Activated CD4-positive, alpha-beta T cell treated with anti-CD3 and anti-CD28 coated beads for 24 hours (primary cell): ENCODE results near the gene UNC13C.
"Not testable (repeated sequence)": the region's sequence is repeated elsewhere in the genome, so short reads cannot be mapped to it uniquely, and the experiment has no call there.

Experiments
- DNase-seq, 2 donors: peaks; one replicate each; pipeline ENCODE4 v3.0.0-alpha.2; 2020; ENCODE audit warnings: low read depth in 2 of 2

The UNC13C gene

GRCh38 chr15:54304321-54304720 lies 326.1 kb downstream of the UNC13C start:
- DNase-seq, result no peak

DNA sequence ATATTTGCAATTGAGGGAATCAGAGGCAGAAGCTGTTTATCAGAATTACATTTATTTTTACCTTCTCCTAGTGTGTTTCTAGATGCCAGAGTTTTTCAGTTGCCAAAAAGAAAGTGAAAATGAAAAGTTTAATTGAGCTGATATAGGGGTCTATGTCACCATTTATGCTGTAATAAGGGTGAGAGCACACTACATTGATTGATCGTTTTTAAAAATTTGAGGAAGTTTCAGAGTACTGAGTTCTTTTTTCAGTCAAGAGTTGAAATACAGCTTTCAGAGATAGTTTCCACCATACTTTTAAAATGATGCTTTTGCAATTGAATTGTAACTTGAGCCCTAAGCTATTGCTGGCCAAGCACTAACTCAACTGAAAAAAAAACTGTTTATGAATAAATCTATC lies 326.9 kb downstream of the UNC13C start:
- no peak for DNase-seq

GRCh38 chr15:54307252-54307902 lies 329.1 kb downstream of the UNC13C start:
- no peak for DNase-seq

DNA sequence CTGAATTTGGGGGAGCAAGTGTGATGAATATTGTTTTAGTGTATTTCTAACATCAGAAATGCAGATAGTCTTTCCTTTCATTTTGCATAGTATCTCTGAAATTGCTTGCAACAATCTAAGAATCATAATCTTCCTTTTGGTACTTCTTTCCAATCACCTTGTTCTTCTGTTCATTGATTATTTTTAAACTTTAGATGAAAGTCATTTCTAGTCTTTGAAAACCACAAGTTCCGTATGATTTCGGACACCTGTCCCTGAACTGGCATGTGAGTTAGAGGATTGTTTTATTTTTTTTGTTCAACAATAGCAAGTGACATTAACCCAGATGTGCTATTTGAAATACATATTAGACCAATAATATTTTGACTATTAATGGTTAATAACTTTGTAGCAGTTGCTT lies 329.7 kb downstream of the UNC13C start:
- no peak for DNase-seq

DNA sequence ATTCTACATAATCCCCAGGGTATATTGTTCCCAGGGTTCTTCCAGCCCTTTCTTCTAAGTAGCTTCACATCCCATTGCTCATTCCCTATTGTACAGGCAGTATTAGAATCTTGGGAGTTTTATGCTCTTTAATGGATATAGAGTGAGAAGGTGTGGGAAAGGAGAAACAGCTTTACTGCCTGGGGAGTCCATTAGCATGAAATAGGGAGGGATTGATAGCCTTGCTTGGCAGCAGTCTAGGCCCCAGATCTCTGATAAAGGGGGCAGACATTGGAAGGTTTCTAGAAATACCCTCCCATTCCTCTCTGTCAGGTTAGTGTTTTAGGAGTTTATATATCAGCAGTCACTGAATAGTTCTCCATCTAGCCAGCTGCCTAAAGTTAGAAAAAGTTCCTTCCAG lies 334.3 kb downstream of the UNC13C start:
- no peak for DNase-seq

DNA sequence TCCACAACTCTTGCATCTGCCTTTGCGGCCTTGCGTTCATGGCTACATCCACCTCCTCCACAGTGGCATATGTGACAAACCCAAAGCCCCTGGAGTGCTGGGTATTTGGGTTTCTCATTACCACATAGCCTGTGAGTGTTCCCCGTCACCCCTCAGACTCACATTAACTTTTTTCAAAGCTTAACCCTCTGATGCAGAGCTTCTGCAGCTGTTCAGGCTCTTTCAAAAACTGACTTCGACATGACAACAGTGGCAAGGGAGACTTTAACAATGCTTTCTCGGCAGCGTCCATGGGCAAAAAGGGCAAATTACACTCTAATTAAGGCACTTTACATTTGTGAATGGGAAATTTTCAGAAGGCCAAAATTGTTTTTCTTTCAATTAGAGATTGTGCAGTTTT lies 343.2 kb downstream of the UNC13C start:
- DNase-seq, result no peak

GRCh38 chr15:54322341-54322740 lies 344.1 kb downstream of the UNC13C start:
- DNase-seq, result no peak

DNA sequence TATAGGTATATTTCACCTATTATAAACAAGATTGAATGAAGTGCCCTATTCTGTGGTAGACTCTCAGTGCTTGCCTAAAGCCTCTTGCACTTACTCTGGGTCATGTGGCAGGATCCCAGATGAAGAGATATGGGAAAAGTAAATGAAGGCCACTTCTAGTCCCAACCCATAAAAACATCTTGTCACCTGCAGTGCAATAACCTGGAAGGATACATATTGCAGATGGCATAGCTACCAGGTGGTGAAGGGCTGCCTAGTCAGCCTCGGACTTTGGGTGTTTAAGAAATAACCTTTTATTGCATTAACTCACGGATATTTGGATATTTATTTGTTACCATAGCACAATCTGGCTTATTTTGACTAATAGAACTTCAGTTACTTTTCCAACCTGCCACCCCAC lies 367.1 kb downstream of the UNC13C start:
- no peak for DNase-seq

- no peak for DNase-seq
Measured at GRCh38 chr15:54345827-54346226, 367.6 kb downstream of the UNC13C start.

GRCh38 chr15:54347082-54347827 lies 369.0 kb downstream of the UNC13C start:
- DNase-seq, result no peak

GRCh38 chr15:54353726-54354125 lies 375.5 kb downstream of the UNC13C start:
- DNase-seq, result no peak

DNA sequence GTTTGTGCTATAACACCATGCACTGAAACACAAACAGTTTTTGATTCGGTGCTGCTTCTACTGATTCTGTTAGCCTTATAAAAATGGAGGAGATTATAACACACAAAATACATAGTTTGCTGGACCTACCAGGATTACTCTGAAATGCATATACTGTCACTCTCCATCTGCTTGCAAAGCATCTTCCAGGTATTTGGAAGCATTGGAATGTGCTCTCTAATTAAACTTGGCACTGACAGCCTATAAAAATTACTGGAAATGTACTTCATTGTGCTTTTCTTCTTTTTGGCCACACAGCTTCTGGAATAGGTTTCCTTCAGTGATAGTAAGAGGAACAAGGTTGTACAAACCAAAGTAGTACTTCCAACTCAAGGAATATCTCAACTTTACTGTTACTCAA lies 376.1 kb downstream of the UNC13C start:
- DNase-seq, result no peak

DNA sequence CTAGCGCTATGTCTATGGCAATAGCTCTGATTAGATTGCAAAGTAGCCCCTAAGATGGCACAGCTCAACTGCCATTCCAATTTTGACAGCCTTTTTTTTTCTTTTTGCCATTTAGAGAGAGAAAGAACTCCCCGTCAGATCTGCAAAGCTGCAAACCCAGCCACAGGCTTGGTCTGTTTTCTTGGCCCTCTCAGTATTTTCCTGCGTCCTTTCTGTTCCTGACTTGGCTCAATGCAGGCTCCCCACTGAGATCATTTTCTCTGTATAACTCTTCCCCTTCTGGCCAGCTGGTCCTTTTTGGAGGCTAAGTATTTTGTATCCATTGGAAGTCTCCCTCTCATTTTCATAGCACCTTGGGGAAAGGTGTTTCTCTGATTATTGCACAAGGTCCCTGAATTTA lies 386.7 kb downstream of the UNC13C start:
- no peak for DNase-seq

GRCh38 chr15:54373332-54373731 lies 395.1 kb downstream of the UNC13C start:
- no peak for DNase-seq

DNA sequence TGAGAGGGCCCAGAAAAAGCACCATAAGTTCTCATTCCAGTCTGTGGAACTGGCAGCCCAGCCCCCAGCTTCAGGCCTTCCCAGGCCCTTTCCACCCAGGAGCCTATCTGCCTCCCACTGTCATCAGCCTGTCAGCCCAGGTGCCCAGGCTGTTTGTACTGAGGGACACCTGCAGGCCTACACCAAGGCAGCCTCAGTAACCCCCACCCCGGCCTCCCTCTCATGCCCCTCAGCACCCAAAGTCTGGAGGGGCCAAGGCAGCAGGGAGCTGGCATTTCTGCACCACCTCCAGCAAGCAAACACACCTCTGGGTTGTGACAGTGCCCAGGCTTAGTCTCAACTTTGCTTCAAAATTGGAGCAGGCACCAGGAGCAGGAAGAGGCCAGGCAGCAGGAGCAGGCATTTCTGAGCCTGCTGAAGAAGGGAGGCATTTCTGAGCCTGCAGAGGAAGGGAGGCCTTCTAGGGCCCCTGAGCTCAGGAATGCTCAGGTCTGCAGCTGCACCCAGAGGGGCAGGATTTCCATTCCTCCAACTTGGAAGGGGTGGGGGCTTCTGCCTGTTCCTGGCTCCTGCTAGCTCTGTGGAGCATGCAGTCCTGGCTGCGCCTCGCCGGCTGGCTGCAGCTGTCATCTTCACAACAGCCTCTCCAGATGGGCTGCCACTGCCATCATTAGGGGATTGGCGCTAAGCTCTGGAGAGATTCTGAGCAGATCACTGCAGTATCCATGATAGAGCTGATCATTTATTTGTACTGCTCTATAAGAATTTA lies 396.1 kb downstream of the UNC13C start:
- no peak for DNase-seq

- no peak for DNase-seq
Measured at GRCh38 chr15:54387799-54388198, 409.6 kb downstream of the UNC13C start.

GRCh38 chr15:54388746-54389145 lies 410.5 kb downstream of the UNC13C start:
- DNase-seq, result no peak

DNA sequence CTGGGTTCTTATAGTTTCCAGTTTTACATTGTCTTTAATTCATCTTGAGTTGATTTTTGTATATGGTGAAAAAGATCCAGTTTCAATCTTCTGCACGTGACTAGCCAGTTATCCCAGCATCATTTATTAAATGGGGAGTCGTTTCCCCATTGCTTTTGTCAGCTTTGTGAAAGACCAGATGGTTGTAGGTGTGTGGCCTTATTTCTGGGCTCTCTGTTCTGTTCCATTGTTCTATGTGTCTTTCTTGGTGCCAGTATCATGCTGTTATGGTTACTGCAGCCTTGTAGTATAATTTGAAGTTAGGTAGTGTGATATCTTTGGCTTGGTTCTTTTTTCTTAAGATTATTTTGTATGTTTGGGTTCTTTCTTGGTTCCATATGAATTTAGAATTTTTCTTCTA lies 432.2 kb downstream of the UNC13C start:
- no peak for DNase-seq

DNA sequence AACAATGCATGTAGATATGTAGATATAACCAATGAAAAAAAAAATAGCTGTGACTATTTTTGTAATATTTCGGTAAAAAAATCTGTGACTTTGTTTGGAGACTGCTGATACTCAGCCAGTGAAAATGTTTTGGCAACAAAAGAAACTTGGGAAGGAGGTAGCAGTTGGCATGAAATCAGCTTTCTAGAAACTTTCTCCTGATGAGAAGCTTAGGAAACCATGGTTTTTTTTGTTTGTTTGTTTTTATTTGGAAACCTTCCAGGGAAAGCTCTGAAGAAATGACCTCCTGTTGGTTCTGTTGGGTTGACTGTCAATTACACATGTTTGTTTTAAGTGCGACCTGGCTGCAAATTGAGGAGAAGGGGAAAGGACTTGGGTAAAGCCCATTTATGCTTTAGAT lies 445.9 kb downstream of the UNC13C start:
- DNase-seq, result no peak

- no peak for DNase-seq
Measured at GRCh38 chr15:54428596-54428995, 450.4 kb downstream of the UNC13C start.

DNA sequence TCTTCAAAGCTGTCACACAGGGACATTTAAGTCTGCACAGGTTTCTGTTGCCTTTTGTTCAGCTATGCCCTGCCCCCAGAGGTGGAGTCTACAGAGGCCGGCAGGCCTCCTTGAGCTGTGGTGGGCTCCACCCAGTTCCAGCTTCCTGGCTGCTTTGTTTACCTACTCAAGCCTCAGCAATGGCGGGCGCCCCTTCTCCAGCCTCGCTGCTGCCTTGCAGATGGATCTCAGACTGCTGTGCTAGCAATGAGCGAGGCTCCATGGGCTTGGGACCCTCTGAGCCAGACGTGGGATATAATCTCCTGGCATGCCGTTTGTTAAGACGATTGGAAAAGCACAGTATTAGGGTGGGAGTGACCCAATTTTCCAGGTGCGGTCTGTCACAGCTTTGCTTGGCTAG lies 472.0 kb downstream of the UNC13C start:
- not testable (repeated sequence) for DNase-seq

DNA sequence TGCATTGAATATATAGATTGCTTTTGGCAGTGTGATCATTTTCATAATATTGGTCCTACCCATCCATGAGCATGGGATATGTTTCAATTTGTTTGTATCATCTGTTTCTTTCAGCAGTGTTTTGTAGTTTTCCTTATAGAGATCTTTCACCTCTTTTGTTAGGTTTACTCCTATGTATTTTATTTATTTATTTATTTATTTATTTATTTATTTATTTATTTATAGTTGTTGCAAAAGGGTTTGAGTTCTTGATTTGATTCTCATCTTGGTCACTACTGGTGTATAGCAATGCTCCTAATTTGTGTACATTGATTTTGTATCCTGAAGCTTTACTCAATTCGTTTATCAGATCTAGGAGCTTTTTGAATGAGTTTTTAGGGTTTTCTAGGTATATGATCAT lies 478.2 kb downstream of the UNC13C start:
- no peak for DNase-seq

DNA sequence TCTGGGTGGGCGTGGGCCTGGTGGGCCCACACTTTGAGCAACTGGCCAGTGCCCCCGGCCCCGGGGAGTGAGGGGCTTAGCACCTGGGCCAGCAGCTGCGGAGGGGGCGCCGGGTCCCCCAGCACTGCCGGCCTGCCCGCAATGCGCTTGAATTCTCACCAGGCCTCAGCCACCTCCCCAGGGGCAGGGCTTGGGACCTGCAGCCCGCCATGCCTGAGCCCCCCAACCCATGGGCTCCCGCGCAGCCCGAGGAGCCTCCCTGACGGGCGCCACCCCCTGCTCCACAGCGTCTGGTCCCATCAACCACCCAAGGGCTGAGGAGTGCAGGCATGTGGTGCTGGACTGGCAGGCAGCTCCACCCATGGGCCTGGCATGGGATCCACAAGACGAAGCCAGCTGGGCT lies 484.3 kb downstream of the UNC13C start:
- DNase-seq, result no peak
